ENCODE data around the gene NFKBIL1.

GRCh38 chr6:31578184-31579118 is 31.0 kb downstream of the NFKBIL1 start:
- TF ChIP-seq CREB5 (CRISPR knock-in tag; IDR thresholded peaks at IDR 0.05; ENCODE audit: low read depth) = no peak
- TF ChIP-seq SNAI2 (CRISPR knock-in tag; IDR thresholded peaks at IDR 0.05) = no peak

All from SK-N-SH treated with all-trans-retinoic acid at 6 μM for 48 hours (cell line).